ENCODE data around the gene DLG3.
"Not testable (repeated sequence)": the region's sequence is repeated elsewhere in the genome, so short reads cannot be mapped to it uniquely, and the experiment has no call there.

DLG3 gene

GRCh38 chrX:70476934-70477733 lies 32.5 kb downstream of the DLG3 start:
- DNase-seq (ENCODE audit: low spot score) = no peak

- no peak for DNase-seq (ENCODE audit: low spot score)
Measured at GRCh38 chrX:70477734-70478075, 33.1 kb downstream of the DLG3 start.

- peak; percentile 46 for DNase-seq (ENCODE audit: low spot score)
Measured at GRCh38 chrX:70478526-70479245, 34.1 kb downstream of the DLG3 start.

GRCh38 chrX:70479247-70479921 lies 34.7 kb downstream of the DLG3 start:
- no peak for DNase-seq (ENCODE audit: low spot score)

GRCh38 chrX:70479922-70480659 lies 35.5 kb downstream of the DLG3 start:
- DNase-seq (ENCODE audit: low spot score) = no peak

- no peak for DNase-seq (ENCODE audit: low spot score)
Measured at GRCh38 chrX:70480660-70481018, 36.0 kb downstream of the DLG3 start.

GRCh38 chrX:70481471-70482270 lies 37.0 kb downstream of the DLG3 start:
- no peak for DNase-seq (ENCODE audit: low spot score)

GRCh38 chrX:70482300-70482699 lies 37.7 kb downstream of the DLG3 start:
- no peak for DNase-seq (ENCODE audit: low spot score)

- DNase-seq (ENCODE audit: low spot score) = no peak
Measured at GRCh38 chrX:70485466-70485865, 40.8 kb downstream of the DLG3 start.

GRCh38 chrX:70488856-70489255 lies 44.2 kb downstream of the DLG3 start:
- no peak for DNase-seq (ENCODE audit: low spot score)

- DNase-seq (ENCODE audit: low spot score) = no peak
Measured at GRCh38 chrX:70494441-70494840, 49.8 kb downstream of the DLG3 start.

- DNase-seq (ENCODE audit: low spot score) = no peak
Measured at GRCh38 chrX:70496491-70496890, 51.9 kb downstream of the DLG3 start.

- no peak for DNase-seq (ENCODE audit: low spot score)
Measured at GRCh38 chrX:70497026-70497425, 52.4 kb downstream of the DLG3 start.

GRCh38 chrX:70498129-70498528 lies 53.5 kb downstream of the DLG3 start:
- no peak for DNase-seq (ENCODE audit: low spot score)

GRCh38 chrX:70500826-70501225 lies 56.2 kb downstream of the DLG3 start:
- DNase-seq (ENCODE audit: low spot score) = no peak

- DNase-seq (ENCODE audit: low spot score) = no peak
Measured at GRCh38 chrX:70504772-70505450, 60.3 kb downstream of the DLG3 start.

GRCh38 chrX:70505451-70505841 lies 60.8 kb downstream of the DLG3 start:
- peak; percentile 25 for DNase-seq (ENCODE audit: low spot score)

GRCh38 chrX:70508296-70508911 lies 63.8 kb downstream of the DLG3 start:
- no peak for DNase-seq (ENCODE audit: low spot score)

GRCh38 chrX:70509078-70509477 lies 64.4 kb downstream of the DLG3 start:
- no peak for DNase-seq (ENCODE audit: low spot score)

- not testable (repeated sequence) for DNase-seq (ENCODE audit: low spot score)
Measured at GRCh38 chrX:70515270-70515669, 70.6 kb downstream of the DLG3 start.

- not testable (repeated sequence) for DNase-seq (ENCODE audit: low spot score)
Measured at GRCh38 chrX:70515692-70516091, 71.1 kb downstream of the DLG3 start.

Measured in D341Med (cell line).